Activated B cell treated with CpG ODN at 0.5 μM for 24 hours (primary cell): ENCODE data around the gene PREX1. TPM values are rescaled to one million over a fixed set of nuclear protein-coding genes. Genes with fewer than 3 reads are reported as not detected.

Source experiments
- ATAC-seq: fragments of 200-7000 bp; cut with Tn5 transposase; one replicate; pipeline ENCODE4 v1.10.0; 2021; ENCODE audit warnings: low read depth, mild to moderate bottlenecking, moderate library complexity
- CTCF ChIA-PET: fragments of 350-600 bp; sonication (Branson Sonifier 250); formaldehyde crosslinking; loops from one replicate; lab custom pipeline; 2021; ENCODE audit warnings: antibody characterized with exemption; lab: Charles Lee
- POLR2A ChIA-PET: fragments of 350-600 bp; sonication (Branson Sonifier 250); formaldehyde crosslinking; loops from one replicate; lab custom pipeline; 2021; ENCODE audit warnings: antibody characterized with exemption; lab: Charles Lee
- DNase-seq: peaks from one replicate; pipeline ENCODE4 v3.0.0; 2022
- H3K27ac Mint-ChIP-seq: one replicate; pipeline ENCODE4 v1.8.0; 2020; ENCODE audit warnings: mixed read lengths
- H3K27me3 Mint-ChIP-seq: one replicate; pipeline ENCODE4 v1.8.0; 2021; ENCODE audit warnings: mixed read lengths
- H3K36me3 Mint-ChIP-seq: one replicate; pipeline ENCODE4 v1.8.0; 2021; ENCODE audit warnings: low read depth, mixed read lengths
- H3K4me1 Mint-ChIP-seq: one replicate; pipeline ENCODE4 v1.8.0; 2021; ENCODE audit warnings: mixed read lengths
- H3K4me3 Mint-ChIP-seq: one replicate; pipeline ENCODE4 v1.8.0; 2020; ENCODE audit warnings: mild to moderate bottlenecking, mixed read lengths
- H3K9me3 Mint-ChIP-seq: one replicate; pipeline ENCODE4 v1.8.0; 2020; ENCODE audit warnings: mixed read lengths
- intact Hi-C: fragments of 100-400 bp; cut with micrococcal nuclease; formaldehyde crosslinking; loops from one replicate; pipeline ENCODE4 v1.15.1; 2024
- total RNA-seq: library from RNA; stranded (reverse); gene quantifications from 2 replicates; pipeline ENCODE4 v1.2.3, GENCODE V29; 2022
- TF ChIP-seq, protein P1 (sequence below): fragments of 200-600 bp; IDR thresholded peaks from one replicate; pipeline ENCODE4 v1.8.0; 2022; ENCODE audit warnings: antibody characterized with exemption, mild to moderate bottlenecking

PREX1 gene
- total RNA-seq, 1 donor from 2014 or later, result 71.4 TPM

GRCh38 chr20:48583801-48584200 is 244.0 kb downstream of the PREX1 start:
- intact Hi-C loops, result no loop called here
- ChIA-PET POLR2A (no interaction called here), CTCF (no interaction called here)
- peaks cover 27% of the 10 kb centered on the region for H3K27me3 Mint-ChIP-seq
- TF ChIP-seq, protein P1, sequence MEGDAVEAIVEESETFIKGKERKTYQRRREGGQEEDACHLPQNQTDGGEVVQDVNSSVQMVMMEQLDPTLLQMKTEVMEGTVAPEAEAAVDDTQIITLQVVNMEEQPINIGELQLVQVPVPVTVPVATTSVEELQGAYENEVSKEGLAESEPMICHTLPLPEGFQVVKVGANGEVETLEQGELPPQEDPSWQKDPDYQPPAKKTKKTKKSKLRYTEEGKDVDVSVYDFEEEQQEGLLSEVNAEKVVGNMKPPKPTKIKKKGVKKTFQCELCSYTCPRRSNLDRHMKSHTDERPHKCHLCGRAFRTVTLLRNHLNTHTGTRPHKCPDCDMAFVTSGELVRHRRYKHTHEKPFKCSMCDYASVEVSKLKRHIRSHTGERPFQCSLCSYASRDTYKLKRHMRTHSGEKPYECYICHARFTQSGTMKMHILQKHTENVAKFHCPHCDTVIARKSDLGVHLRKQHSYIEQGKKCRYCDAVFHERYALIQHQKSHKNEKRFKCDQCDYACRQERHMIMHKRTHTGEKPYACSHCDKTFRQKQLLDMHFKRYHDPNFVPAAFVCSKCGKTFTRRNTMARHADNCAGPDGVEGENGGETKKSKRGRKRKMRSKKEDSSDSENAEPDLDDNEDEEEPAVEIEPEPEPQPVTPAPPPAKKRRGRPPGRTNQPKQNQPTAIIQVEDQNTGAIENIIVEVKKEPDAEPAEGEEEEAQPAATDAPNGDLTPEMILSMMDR, result no peak
- H3K4me1 Mint-ChIP-seq, result no peaks in the 10 kb centered on the region
- no peak overlapping the region for H3K4me3 Mint-ChIP-seq
- no peaks in the 10 kb centered on the region for H3K36me3 Mint-ChIP-seq
- DNase-seq, result no peak
- no peak overlapping the region for H3K27ac Mint-ChIP-seq
- no peaks in the 10 kb centered on the region for H3K9me3 Mint-ChIP-seq
- ATAC-seq, result no peak

DNA sequence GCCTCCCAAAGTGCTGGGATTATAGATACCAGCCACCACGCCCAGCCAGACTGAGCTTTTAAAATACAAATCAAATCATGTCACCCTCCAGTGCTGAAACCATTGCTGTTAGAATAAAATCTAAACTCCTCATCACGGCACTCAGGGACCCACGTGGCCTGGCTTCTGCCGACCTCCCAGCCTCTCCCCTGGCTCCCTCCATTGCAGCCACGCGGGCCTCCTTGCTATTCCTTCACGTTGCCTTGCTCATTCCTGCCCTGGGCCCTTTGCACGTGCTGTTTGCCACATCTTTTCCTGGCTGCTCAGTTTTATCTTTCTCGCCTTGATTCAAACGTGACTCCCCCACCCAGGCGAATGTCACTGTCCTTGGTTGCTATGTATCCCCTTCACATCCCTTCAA is 244.6 kb downstream of the PREX1 start:
- H3K9me3 Mint-ChIP-seq, result no peaks in the 10 kb centered on the region
- ATAC-seq, result no peak
- CTCF ChIA-PET, result no interaction called here

DNA sequence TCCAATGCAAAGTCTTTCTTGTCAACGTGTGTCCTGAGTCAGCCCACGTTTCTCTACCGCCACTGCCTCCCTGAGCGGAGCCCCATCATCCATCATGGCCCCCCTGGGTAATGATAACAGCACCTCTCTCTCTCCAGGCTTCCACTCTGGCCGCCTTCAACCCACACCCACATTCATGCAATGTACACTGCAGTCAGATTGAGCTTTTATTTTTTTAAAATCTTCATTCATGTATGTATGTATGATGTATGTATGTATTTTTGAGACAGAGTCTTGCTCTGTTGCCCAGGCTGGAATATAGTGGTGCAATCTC is 245.2 kb downstream of the PREX1 start:
- ATAC-seq, result no peak
- Mint-ChIP-seq H3K4me1 (no peaks in the 10 kb centered on the region), H3K36me3 (no peaks in the 10 kb centered on the region), H3K27me3 (peaks cover 28% of the 10 kb centered on the region), H3K4me3 (no peak overlapping the region), H3K9me3 (no peaks in the 10 kb centered on the region), H3K27ac (no peak overlapping the region)
- POLR2A ChIA-PET, result no interaction called here
- DNase-seq, result no peak
- TF ChIP-seq, protein P1, result no peak
- CTCF ChIA-PET, result no interaction called here
- intact Hi-C loops, result no loop called here

More for the DNA sequence above, 244.6 kb downstream of the PREX1 start:
- TF ChIP-seq, protein P1, result no peak
- POLR2A ChIA-PET, result no interaction called here
- H3K4me1 Mint-ChIP-seq, result no peaks in the 10 kb centered on the region
- H3K36me3 Mint-ChIP-seq, result no peaks in the 10 kb centered on the region
- H3K27me3 Mint-ChIP-seq, result peaks cover 28% of the 10 kb centered on the region
- H3K4me3 Mint-ChIP-seq, result no peak overlapping the region
- no peak for DNase-seq
- H3K27ac Mint-ChIP-seq, result no peak overlapping the region
- intact Hi-C loops, result no loop called here

DNA sequence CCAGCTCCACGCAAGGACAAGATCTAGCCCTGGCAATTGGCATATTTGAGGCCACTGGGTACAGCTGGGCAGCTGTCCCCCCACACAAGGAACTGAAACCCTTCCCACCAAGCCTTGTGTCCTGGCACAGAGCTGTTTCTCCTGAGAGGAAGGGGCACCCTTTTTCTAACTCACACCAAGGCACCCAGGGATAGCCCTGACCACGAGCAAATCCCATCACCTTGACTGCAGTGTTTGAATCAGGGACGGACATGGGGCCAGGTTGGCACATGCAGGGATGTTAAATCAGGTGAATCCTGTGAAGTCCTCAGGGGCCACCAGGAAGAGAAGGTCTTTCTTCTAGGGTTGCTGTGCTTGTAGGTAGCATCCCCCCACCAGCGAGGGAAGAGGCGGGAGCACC is 246.6 kb downstream of the PREX1 start:
- no peaks in the 10 kb centered on the region for H3K4me1 Mint-ChIP-seq
- no peaks in the 10 kb centered on the region for H3K36me3 Mint-ChIP-seq
- intact Hi-C loops, result no loop called here
- H3K4me3 Mint-ChIP-seq, result no peak overlapping the region
- ATAC-seq (no peak), DNase-seq (no peak)
- ChIA-PET POLR2A (no interaction called here), CTCF (no interaction called here)
- H3K27ac Mint-ChIP-seq, result no peak overlapping the region
- peaks cover 24% of the 10 kb centered on the region for H3K27me3 Mint-ChIP-seq
- TF ChIP-seq, protein P1, result no peak
- no peaks in the 10 kb centered on the region for H3K9me3 Mint-ChIP-seq

DNA sequence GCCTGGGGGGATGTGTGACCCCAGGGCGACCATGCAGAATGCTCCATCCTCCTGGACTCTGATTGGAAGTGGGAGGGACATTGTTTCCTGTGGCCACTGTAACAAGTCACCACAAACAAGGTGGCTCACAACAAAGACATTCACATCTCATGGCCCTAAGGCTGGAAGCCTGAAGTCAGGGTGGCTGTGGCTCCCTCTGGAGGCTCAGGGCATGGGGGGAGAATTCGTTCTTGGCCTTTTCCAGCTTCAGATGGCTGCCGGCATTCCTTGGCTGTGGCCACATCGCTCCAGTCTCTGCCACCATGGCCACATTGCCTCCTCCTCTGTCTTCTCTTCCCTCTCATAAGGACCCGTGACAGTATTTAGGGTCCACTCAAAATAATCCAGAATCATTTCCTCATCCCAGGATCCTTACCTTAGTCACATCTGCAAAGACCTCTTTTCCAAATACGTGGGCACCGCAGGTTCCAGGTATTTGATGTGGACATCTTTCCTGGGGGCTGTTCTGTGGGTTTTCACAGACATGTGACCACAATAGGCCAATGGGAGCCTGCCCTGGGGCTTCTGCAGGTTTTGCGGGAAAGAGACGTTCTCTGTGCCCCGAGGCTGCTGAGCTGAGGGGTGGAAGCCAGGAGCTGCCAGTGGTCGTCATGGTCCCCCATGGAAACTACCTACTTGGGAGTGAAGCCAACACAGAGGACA is 249.3 kb downstream of the PREX1 start:
- ChIA-PET CTCF (no interaction called here), POLR2A (no interaction called here)
- H3K27ac Mint-ChIP-seq, result no peak overlapping the region
- H3K27me3 Mint-ChIP-seq, result peaks cover 19% of the 10 kb centered on the region
- H3K4me3 Mint-ChIP-seq, result no peak overlapping the region
- H3K9me3 Mint-ChIP-seq, result no peaks in the 10 kb centered on the region
- intact Hi-C loops, result no loop called here
- no peaks in the 10 kb centered on the region for H3K4me1 Mint-ChIP-seq
- no peak for DNase-seq
- no peak for ATAC-seq
- H3K36me3 Mint-ChIP-seq, result no peaks in the 10 kb centered on the region
- TF ChIP-seq, protein P1, result no peak
